CD14-positive monocyte (primary cell): ENCODE measurements around the gene PTGER4. TPM values are rescaled to one million over a fixed set of nuclear protein-coding genes. Genes with fewer than 3 reads are reported as not detected.

Experiments used
- DNase-seq, 3 donors: peaks; one replicate each; pipeline ENCODE4 v3.0.0-alpha.2; 2011 to 2022
- H2AFZ ChIP-seq: 2 replicates; pipeline ENCODE4 v1.6.0; 2012; ENCODE audit warnings: mild to moderate bottlenecking, low read depth, low read length, inconsistent platforms; ENCODE audit not compliant: insufficient read depth, poor library complexity, severe bottlenecking
- H3K27ac ChIP-seq, 2 donors: 1 replicate in 1 of 2; 2 replicates in 1 of 2; pipeline ENCODE4 v1.5.1; 2012 to 2013; ENCODE audit warnings: low read length in 2 of 2, control low read depth in 1 of 2, inconsistent platforms in 1 of 2, low read depth in 1 of 2, mild to moderate bottlenecking in 1 of 2
- H3K27me3 ChIP-seq, 2 donors: one replicate each; pipeline versions ENCODE4 v1.6.0 to v1.6.1; 2011 to 2013; ENCODE audit warnings: low read length in 2 of 2; ENCODE audit not compliant: control insufficient read depth in 2 of 2, insufficient read depth in 2 of 2
- H3K36me3 ChIP-seq, 2 donors: replicated peaks in 1 of 2; 1 replicate in 1 of 2; 2 replicates in 1 of 2; pipeline versions ENCODE4 v1.5.1 to v1.6.1; 2012 to 2013; ENCODE audit warnings: low read length in 2 of 2, control low read depth in 1 of 2, inconsistent platforms in 1 of 2, mild to moderate bottlenecking in 1 of 2; ENCODE audit not compliant: insufficient read depth in 2 of 2, control insufficient read depth in 1 of 2
- H3K4me1 ChIP-seq, 2 donors: 1 replicate in 1 of 2; 2 replicates in 1 of 2; pipeline versions ENCODE4 v1.5.1 to v1.6.1; 2012 to 2013; ENCODE audit warnings: low read length in 2 of 2, control low read depth in 1 of 2, inconsistent platforms in 1 of 2, mild to moderate bottlenecking in 1 of 2, moderate library complexity in 1 of 2; ENCODE audit not compliant: insufficient read depth in 2 of 2, control insufficient read depth in 1 of 2
- H3K4me2 ChIP-seq: replicated peaks from 2 replicates; pipeline ENCODE3; 2012; ENCODE audit warnings: low read length, moderate library complexity, mild to moderate bottlenecking; ENCODE audit not compliant: poor library complexity, severe bottlenecking; ENCODE audit errors: extremely low read depth
- H3K4me3 ChIP-seq, 3 experiments: fragments of 200-600 bp in 1 of 3; sonication (generic) in 1 of 3; replicated peaks in 1 of 3; 1 replicate in 2 of 3; 2 replicates in 1 of 3; pipeline ENCODE4 v1.5.1; 2011 to 2013; ENCODE audit warnings: low read length in 3 of 3, mild to moderate bottlenecking in 3 of 3, control low read depth in 2 of 3, low read depth in 2 of 3, inconsistent platforms in 1 of 3, moderate library complexity in 1 of 3
- H3K79me2 ChIP-seq: 2 replicates; pipeline ENCODE4 v1.6.0; 2012; ENCODE audit warnings: mild to moderate bottlenecking, control low read depth, inconsistent platforms, low read length, moderate library complexity; ENCODE audit not compliant: insufficient read depth
- H3K9ac ChIP-seq: 2 replicates; pipeline ENCODE4 v1.6.0; 2017; ENCODE audit warnings: low read length, mild to moderate bottlenecking; ENCODE audit not compliant: insufficient read depth, poor library complexity, severe bottlenecking
- H3K9me3 ChIP-seq, 2 donors: replicated peaks in 1 of 2; 1 replicate in 1 of 2; 2 replicates in 1 of 2; pipeline versions ENCODE4 v1.5.1 to v1.6.1; 2012 to 2013; ENCODE audit warnings: low read length in 2 of 2, control low read depth in 1 of 2; ENCODE audit not compliant: control insufficient read depth in 1 of 2, insufficient read depth in 1 of 2
- H4K20me1 ChIP-seq: 2 replicates; pipeline ENCODE4 v1.6.0; 2012; ENCODE audit warnings: mild to moderate bottlenecking, low read length, control low read depth, moderate library complexity; ENCODE audit not compliant: insufficient read depth
- H3K27ac Mint-ChIP-seq, 7 donors: one replicate each; pipeline ENCODE4 v1.8.0; 2020; ENCODE audit warnings: mild to moderate bottlenecking in 7 of 7, mixed read lengths in 7 of 7, moderate library complexity in 6 of 7, inconsistent platforms in 2 of 7
- H3K27me3 Mint-ChIP-seq, 3 donors: one replicate each; pipeline ENCODE4 v1.8.0; 2021 to 2022; ENCODE audit warnings: low read depth in 3 of 3, mild to moderate bottlenecking in 3 of 3, mixed read lengths in 3 of 3, moderate library complexity in 3 of 3, inconsistent platforms in 1 of 3
- H3K36me3 Mint-ChIP-seq, 2 donors: one replicate each; pipeline ENCODE4 v1.8.0; 2020; ENCODE audit warnings: mixed read lengths in 2 of 2, inconsistent platforms in 1 of 2, mild to moderate bottlenecking in 1 of 2
- H3K4me1 Mint-ChIP-seq: one replicate; pipeline ENCODE4 v1.8.0; 2020; ENCODE audit warnings: mild to moderate bottlenecking, mixed read lengths
- H3K4me3 Mint-ChIP-seq, 2 donors: one replicate each; pipeline ENCODE4 v1.8.0; 2020; ENCODE audit warnings: mild to moderate bottlenecking in 2 of 2, mixed read lengths in 2 of 2, moderate library complexity in 1 of 2
- H3K9me3 Mint-ChIP-seq, 7 donors: one replicate each; pipeline ENCODE4 v1.8.0; 2020 to 2022; ENCODE audit warnings: mixed read lengths in 7 of 7, mild to moderate bottlenecking in 6 of 7, moderate library complexity in 6 of 7, inconsistent platforms in 2 of 7
- CTCF ChIP-seq: fragments of 200-600 bp; IDR thresholded peaks from one replicate; pipeline ENCODE4 v1.8.0; 2022; ENCODE audit warnings: antibody characterized with exemption, mild to moderate bottlenecking
- WGBS: methylation state at CpG from one replicate; pipeline ENCODE4 v1.1.5; 2013; ENCODE audit warnings: missing lambda C conversion rate; ENCODE audit not compliant: insufficient coverage; 5-methylcytosine and 5-hydroxymethylcytosine counted together
- intact Hi-C, 2 donors: fragments of 100-400 bp; cut with micrococcal nuclease; formaldehyde crosslinking; loops; one replicate each; pipeline versions ENCODE4 v1.15.0 to v1.15.1; 2023
- polyA plus RNA-seq, 3 donors: library from polyadenylated mRNA; depleted of rRNA in 1 of 3; unstranded in 2 of 3; stranded (reverse) in 1 of 3; fragments of 300-500 nt in 2 of 3; fragments of >200 nt in 1 of 3; fragmentation: Illumina TruSeq in 2 of 3; gene quantifications; 1 replicate in 2 of 3; 2 replicates in 1 of 3; pipeline ENCODE4 v1.2.3, GENCODE V29; 2012 to 2021

Gene PTGER4
- polyA plus RNA-seq, 3 donors, result 44.4 to 119 (median 64.3) TPM

GRCh38 chr5:40688996-40689395 lies 9.3 kb downstream of the PTGER4 start:
- Mint-ChIP-seq H3K9me3 (peaks cover 0 to under 1% (median 0%) of the 10 kb centered on the region in 7 donors), H3K27ac (peak overlapping the region in 5 of 7 donors; percentile 28 to 84 (median 53)), H3K36me3 (peaks cover 65 to 84% of the 10 kb centered on the region in 2 donors), H3K4me1 (peaks cover 60% of the 10 kb centered on the region), H3K27me3 (no peaks in the 10 kb centered on the region), H3K4me3 (no peak overlapping the region)
- H3K36me3 ChIP-seq, result peaks cover 45 to 61% of the 10 kb centered on the region in 2 donors
- no peak overlapping the region for H3K4me2 ChIP-seq
- no peaks in the 10 kb centered on the region for H3K27me3 ChIP-seq
- no peak overlapping the region for H2AFZ ChIP-seq
- no peak for DNase-seq
- peaks cover 88% of the 10 kb centered on the region for H3K79me2 ChIP-seq
- intact Hi-C loops, result loop anchor here (5.0 to 10.0 kb wide), 6 partner anchors 66 to 1107 kb away; partner anchors contain the start of gene TTC33 (in 1 of the 2)
- H3K27ac ChIP-seq, result peak overlapping the region in 1 of 2 donors; percentile 71
- H3K4me3 ChIP-seq, result no peak overlapping the region
- no peak overlapping the region for H3K9ac ChIP-seq
- TF ChIP-seq CTCF, result no peak
- peaks cover 98% of the 10 kb centered on the region for H4K20me1 ChIP-seq
- H3K4me1 ChIP-seq, result peaks cover 38 to 60% of the 10 kb centered on the region in 2 donors
- no peaks in the 10 kb centered on the region for H3K9me3 ChIP-seq

GRCh38 chr5:40689438-40689837 lies 9.7 kb downstream of the PTGER4 start:
- Histone ChIP-seq H3K4me1 (peaks cover 35 to 56% of the 10 kb centered on the region in 2 donors), H2AFZ (no peak overlapping the region), H3K9ac (no peak overlapping the region), H3K79me2 (peaks cover 84% of the 10 kb centered on the region), H3K9me3 (no peaks in the 10 kb centered on the region), H4K20me1 (peaks cover 98% of the 10 kb centered on the region), H3K36me3 (peaks cover 47 to 65% of the 10 kb centered on the region in 2 donors), H3K4me3 (no peak overlapping the region), H3K27me3 (no peaks in the 10 kb centered on the region), H3K27ac (peak overlapping the region in 1 of 2 donors; percentile 71), H3K4me2 (no peak overlapping the region)
- Mint-ChIP-seq H3K27ac (peak overlapping the region in 6 of 7 donors; percentile 41 to 85 (median 78)), H3K36me3 (peaks cover 65 to 84% of the 10 kb centered on the region in 2 donors), H3K27me3 (no peaks in the 10 kb centered on the region), H3K4me3 (no peak overlapping the region), H3K4me1 (peaks cover 56% of the 10 kb centered on the region), H3K9me3 (peaks cover 0 to 4% (median 0%) of the 10 kb centered on the region in 7 donors)
- no peak for TF ChIP-seq CTCF
- peak; percentile 77 to 95 (median 90) for DNase-seq
- no CpG with 5 or more reads among the region's 3 CpGs for WGBS
- intact Hi-C loops, result loop anchor here (5.0 to 10.0 kb wide), 6 partner anchors 65 to 1107 kb away; partner anchors contain the start of gene TTC33 (in 1 of the 2)
